KOPT-K1 (cell line): ENCODE results near the gene TMEM108.

Source experiments
- H3K27ac ChIP-seq: fragments of 200-600 bp; sonication (generic); 2 replicates; pipeline ENCODE4 v1.5.1; 2016; ENCODE audit warnings: antibody characterized with exemption, mild to moderate bottlenecking, low read depth, low read length; ENCODE audit not compliant: poor library complexity, severe bottlenecking
- H3K36me3 ChIP-seq: fragments of 200-600 bp; sonication (generic); 2 replicates; pipeline ENCODE4 v1.5.1; 2017; ENCODE audit warnings: antibody characterized with exemption, mild to moderate bottlenecking, low read length, moderate library complexity; ENCODE audit not compliant: insufficient read depth
- H3K9me3 ChIP-seq: fragments of 200-600 bp; sonication (generic); 2 replicates; pipeline ENCODE4 v1.5.1; 2017; ENCODE audit warnings: antibody characterized with exemption, low read length, mild to moderate bottlenecking; ENCODE audit not compliant: insufficient read depth, poor library complexity, severe bottlenecking

TMEM108 gene

GRCh38 chr3:133077688-133078087 lies 39.5 kb downstream of the TMEM108 start:
- Histone ChIP-seq H3K9me3 (no peaks in the 10 kb centered on the region), H3K27ac (no peak overlapping the region), H3K36me3 (no peaks in the 10 kb centered on the region)

- no peaks in the 10 kb centered on the region for H3K36me3 ChIP-seq
- H3K9me3 ChIP-seq, result no peaks in the 10 kb centered on the region
- no peak overlapping the region for H3K27ac ChIP-seq
These were observed 41.4 kb downstream of the TMEM108 start for GRCh38 chr3:133079621-133080020.

- no peak overlapping the region for H3K27ac ChIP-seq
- H3K36me3 ChIP-seq, result no peaks in the 10 kb centered on the region
- no peaks in the 10 kb centered on the region for H3K9me3 ChIP-seq
These were observed 42.8 kb downstream of the TMEM108 start for GRCh38 chr3:133081016-133081415.

GRCh38 chr3:133083395-133083794 lies 45.2 kb downstream of the TMEM108 start:
- Histone ChIP-seq H3K27ac (no peak overlapping the region), H3K36me3 (no peaks in the 10 kb centered on the region), H3K9me3 (no peaks in the 10 kb centered on the region)

- Histone ChIP-seq H3K36me3 (no peaks in the 10 kb centered on the region), H3K9me3 (no peaks in the 10 kb centered on the region), H3K27ac (no peak overlapping the region)
These were observed 51.8 kb downstream of the TMEM108 start for GRCh38 chr3:133089906-133090485.

- Histone ChIP-seq H3K36me3 (no peaks in the 10 kb centered on the region), H3K27ac (no peak overlapping the region), H3K9me3 (no peaks in the 10 kb centered on the region)
These were observed 54.5 kb downstream of the TMEM108 start for GRCh38 chr3:133092681-133093080.

GRCh38 chr3:133093366-133093765 lies 55.2 kb downstream of the TMEM108 start:
- H3K27ac ChIP-seq, result no peak overlapping the region
- no peaks in the 10 kb centered on the region for H3K36me3 ChIP-seq
- no peaks in the 10 kb centered on the region for H3K9me3 ChIP-seq

GRCh38 chr3:133096900-133097613 lies 58.9 kb downstream of the TMEM108 start:
- Histone ChIP-seq H3K9me3 (no peaks in the 10 kb centered on the region), H3K27ac (no peak overlapping the region), H3K36me3 (no peaks in the 10 kb centered on the region)

GRCh38 chr3:133103706-133104105 lies 65.5 kb downstream of the TMEM108 start:
- no peak overlapping the region for H3K27ac ChIP-seq
- no peaks in the 10 kb centered on the region for H3K9me3 ChIP-seq
- H3K36me3 ChIP-seq, result no peaks in the 10 kb centered on the region

GRCh38 chr3:133106169-133106568 lies 68.0 kb downstream of the TMEM108 start:
- no peak overlapping the region for H3K27ac ChIP-seq
- H3K36me3 ChIP-seq, result no peaks in the 10 kb centered on the region
- no peaks in the 10 kb centered on the region for H3K9me3 ChIP-seq

GRCh38 chr3:133112666-133113065 lies 74.5 kb downstream of the TMEM108 start:
- Histone ChIP-seq H3K9me3 (no peaks in the 10 kb centered on the region), H3K36me3 (no peaks in the 10 kb centered on the region), H3K27ac (no peak overlapping the region)

- Histone ChIP-seq H3K9me3 (no peaks in the 10 kb centered on the region), H3K36me3 (no peaks in the 10 kb centered on the region), H3K27ac (no peak overlapping the region)
These were observed 75.3 kb downstream of the TMEM108 start for GRCh38 chr3:133113526-133113925.

GRCh38 chr3:133113927-133114597 lies 75.9 kb downstream of the TMEM108 start:
- Histone ChIP-seq H3K9me3 (no peaks in the 10 kb centered on the region), H3K36me3 (no peaks in the 10 kb centered on the region), H3K27ac (no peak overlapping the region)

GRCh38 chr3:133115176-133115575 lies 77.0 kb downstream of the TMEM108 start:
- H3K9me3 ChIP-seq, result no peaks in the 10 kb centered on the region
- H3K27ac ChIP-seq, result no peak overlapping the region
- H3K36me3 ChIP-seq, result no peaks in the 10 kb centered on the region

- Histone ChIP-seq H3K36me3 (no peaks in the 10 kb centered on the region), H3K27ac (no peak overlapping the region), H3K9me3 (no peaks in the 10 kb centered on the region)
These were observed 79.2 kb downstream of the TMEM108 start for GRCh38 chr3:133117342-133117741.

- H3K27ac ChIP-seq, result no peak overlapping the region
- H3K36me3 ChIP-seq, result no peaks in the 10 kb centered on the region
- no peaks in the 10 kb centered on the region for H3K9me3 ChIP-seq
These were observed 81.0 kb downstream of the TMEM108 start for GRCh38 chr3:133119176-133119575.
